Bronchial epithelial cell (primary cell): ENCODE measurements around the gene C4BPA. TPM values are rescaled to one million over a fixed set of nuclear protein-coding genes. Genes with fewer than 3 reads are reported as not detected.
A peak's percentile ranks its signal among the peaks of the same experiment; 100 is the strongest.

ENCODE experiments used
- DNase-seq: peaks from one replicate; pipeline ENCODE4 v3.0.0-alpha.2; 2010; ENCODE audit warnings: low read depth
- FAIRE-seq: peaks from 2 replicates; lab custom pipeline; 2011; peaks lifted over from hg19 to GRCh38; lab: Jason Lieb, UNC
- H3K27me3 ChIP-seq: 2 replicates; pipeline ENCODE4 v1.5.1; 2011; ENCODE audit warnings: low read length; ENCODE audit not compliant: control insufficient read depth, insufficient read depth
- H3K36me3 ChIP-seq: 2 replicates; pipeline ENCODE4 v1.5.1; 2011; ENCODE audit warnings: low read length; ENCODE audit not compliant: control insufficient read depth, insufficient read depth
- H3K4me3 ChIP-seq: 2 replicates; pipeline ENCODE4 v1.5.1; 2011; ENCODE audit warnings: mild to moderate bottlenecking, low read depth, low read length, control low read depth
- total RNA-seq: library from RNA; depleted of rRNA; stranded (reverse); fragments of >200 nt; gene quantifications from 2 replicates; pipeline ENCODE4 v1.2.1, GENCODE V29; 2014
- TF ChIP-seq, protein P1 (sequence below): IDR thresholded peaks from 2 replicates; pipeline ENCODE4 v1.5.1; 2011; ENCODE audit warnings: mild to moderate bottlenecking, moderate library complexity, low read length, control low read depth, inconsistent platforms; ENCODE audit not compliant: insufficient read depth, severe bottlenecking

Gene C4BPA
- total RNA-seq, 1 donor from 2014 or later: not detected

DNA sequence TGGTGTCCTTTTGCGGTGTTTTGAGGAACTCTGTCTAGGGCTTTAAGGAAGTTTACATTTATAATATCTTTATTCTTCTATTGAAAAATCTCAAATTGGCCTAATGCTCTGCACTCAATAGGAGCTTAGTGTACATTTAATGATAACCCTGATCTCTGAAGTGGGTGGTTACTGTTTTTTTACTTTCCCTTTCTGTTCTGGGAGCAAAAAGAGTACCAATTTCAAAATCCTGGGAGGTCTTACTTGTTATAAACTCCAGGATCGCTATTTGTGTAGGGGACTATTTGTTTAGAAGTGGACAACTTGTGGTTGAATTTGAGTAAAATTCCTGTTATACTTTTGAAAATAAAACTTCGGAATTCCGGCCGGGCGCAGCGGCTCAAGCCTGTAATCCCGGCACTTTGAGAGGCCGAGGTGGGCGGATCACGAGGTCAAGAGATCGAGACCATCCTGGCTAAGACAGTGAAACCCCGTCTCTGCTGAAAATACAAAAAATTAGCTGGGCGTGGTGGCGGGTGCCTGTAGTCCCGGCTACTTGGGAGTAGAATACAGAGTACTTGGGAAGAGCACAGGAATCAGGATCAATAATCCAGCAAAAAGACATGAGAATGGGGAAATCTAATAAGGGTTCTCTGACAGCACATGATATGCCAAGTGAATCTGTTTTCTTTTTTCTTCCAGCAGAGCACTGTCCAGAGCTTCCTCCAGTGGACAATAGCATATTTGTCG is 14.2 kb upstream of the C4BPA start:
- TF ChIP-seq, protein P1, sequence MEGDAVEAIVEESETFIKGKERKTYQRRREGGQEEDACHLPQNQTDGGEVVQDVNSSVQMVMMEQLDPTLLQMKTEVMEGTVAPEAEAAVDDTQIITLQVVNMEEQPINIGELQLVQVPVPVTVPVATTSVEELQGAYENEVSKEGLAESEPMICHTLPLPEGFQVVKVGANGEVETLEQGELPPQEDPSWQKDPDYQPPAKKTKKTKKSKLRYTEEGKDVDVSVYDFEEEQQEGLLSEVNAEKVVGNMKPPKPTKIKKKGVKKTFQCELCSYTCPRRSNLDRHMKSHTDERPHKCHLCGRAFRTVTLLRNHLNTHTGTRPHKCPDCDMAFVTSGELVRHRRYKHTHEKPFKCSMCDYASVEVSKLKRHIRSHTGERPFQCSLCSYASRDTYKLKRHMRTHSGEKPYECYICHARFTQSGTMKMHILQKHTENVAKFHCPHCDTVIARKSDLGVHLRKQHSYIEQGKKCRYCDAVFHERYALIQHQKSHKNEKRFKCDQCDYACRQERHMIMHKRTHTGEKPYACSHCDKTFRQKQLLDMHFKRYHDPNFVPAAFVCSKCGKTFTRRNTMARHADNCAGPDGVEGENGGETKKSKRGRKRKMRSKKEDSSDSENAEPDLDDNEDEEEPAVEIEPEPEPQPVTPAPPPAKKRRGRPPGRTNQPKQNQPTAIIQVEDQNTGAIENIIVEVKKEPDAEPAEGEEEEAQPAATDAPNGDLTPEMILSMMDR: no peak
- Histone ChIP-seq H3K36me3 (no peaks in the 10 kb centered on the region), H3K4me3 (no peak overlapping the region), H3K27me3 (no peaks in the 10 kb centered on the region)
- DNase-seq: no peak
- no peak for FAIRE-seq

DNA sequence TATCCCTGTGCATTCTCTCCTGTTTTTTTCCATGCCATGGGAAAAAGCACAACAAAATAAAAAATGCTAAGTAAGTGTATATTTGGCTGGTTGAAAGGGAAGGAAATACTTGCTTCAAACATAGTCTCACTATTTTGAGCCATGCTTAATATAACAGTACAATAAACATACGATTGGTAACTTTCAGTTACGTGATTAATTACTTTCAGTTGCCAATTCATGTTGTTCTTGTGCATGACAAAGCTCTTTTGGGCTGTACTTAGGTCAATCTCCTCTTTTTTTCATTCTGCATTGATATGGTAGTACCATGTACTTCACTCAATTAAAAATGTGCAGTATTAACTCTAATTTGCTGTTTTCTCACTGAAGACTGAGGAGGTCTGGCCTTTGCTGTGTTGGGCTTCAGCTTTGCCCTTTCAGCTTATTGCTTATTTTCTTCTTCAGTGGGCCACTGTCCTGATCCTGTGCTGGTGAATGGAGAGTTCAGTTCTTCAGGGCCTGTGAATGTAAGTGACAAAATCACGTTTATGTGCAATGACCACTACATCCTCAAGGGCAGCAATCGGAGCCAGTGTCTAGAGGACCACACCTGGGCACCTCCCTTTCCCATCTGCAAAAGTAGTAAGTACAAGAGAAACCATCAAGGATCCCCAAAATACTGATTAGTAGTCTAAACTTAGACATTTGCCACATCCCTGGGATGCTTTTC is 12.7 kb upstream of the C4BPA start:
- no peaks in the 10 kb centered on the region for H3K36me3 ChIP-seq
- TF ChIP-seq, protein P1: no peak
- no peak for DNase-seq
- FAIRE-seq: no peak
- no peaks in the 10 kb centered on the region for H3K27me3 ChIP-seq
- H3K4me3 ChIP-seq: no peak overlapping the region

DNA sequence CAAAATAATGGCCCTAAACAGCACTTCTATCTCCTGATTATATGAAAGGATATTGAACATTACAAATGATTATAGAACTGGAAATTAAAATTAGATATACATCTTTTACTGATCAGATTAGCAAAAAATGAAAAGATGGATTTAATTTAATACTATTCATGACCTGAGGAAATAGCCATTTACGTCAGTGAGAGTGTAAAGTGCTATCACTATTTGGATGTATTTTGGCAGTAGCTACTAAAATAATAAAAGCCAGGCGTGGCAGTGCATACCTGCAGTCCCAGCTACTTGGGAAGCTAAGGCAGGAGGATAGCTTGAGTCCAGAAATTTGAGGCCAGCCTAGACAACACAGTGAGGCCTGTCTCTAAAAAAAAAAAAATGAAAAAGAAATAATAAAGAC is 10.1 kb upstream of the C4BPA start:
- TF ChIP-seq, protein P1: no peak
- H3K4me3 ChIP-seq: no peak overlapping the region
- FAIRE-seq (no peak), DNase-seq (no peak)
- peaks cover 1% of the 10 kb centered on the region for H3K27me3 ChIP-seq
- no peaks in the 10 kb centered on the region for H3K36me3 ChIP-seq

DNA sequence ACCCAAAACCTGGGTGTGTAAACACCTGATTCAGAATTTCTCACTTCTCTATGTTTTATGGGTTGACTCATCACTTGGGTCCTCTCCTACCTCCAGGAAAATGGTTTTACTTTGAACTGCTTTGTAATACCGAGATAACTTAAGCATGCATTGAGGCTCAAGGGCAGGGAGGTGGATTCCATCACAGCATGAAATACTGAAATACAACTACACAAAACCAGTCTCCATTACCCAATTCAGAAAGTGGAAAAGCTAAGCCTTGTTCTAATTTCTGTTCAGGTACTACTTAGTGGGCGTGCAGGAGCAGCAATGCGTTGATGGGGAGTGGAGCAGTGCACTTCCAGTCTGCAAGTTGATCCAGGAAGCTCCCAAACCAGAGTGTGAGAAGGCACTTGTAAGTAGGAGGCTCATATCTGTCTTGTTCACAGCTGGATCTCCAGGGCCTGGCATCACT is 6.1 kb upstream of the C4BPA start:
- DNase-seq: peak; percentile 28
- H3K27me3 ChIP-seq: peaks cover 1% of the 10 kb centered on the region
- TF ChIP-seq, protein P1: no peak
- no peak overlapping the region for H3K4me3 ChIP-seq
- no peaks in the 10 kb centered on the region for H3K36me3 ChIP-seq
- FAIRE-seq: no peak

DNA sequence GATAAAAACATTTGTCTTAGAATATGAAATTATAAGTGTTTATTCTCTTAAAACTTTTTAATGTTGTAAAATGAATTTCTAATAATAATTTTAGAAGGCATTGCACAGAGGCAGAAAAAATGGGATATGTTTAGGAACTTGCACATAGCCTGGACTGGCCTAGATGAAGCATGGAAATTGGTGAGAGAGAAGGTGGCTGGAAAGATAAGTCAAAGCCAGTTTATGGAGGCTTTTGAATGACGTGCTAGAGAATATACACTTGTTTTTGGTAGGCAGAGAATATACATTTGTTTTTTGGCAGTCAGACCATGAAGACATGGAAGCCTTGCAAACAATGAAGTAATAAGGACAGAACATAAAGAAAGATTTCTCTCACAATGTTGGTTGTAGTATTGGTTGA is 2.3 kb upstream of the C4BPA start:
- FAIRE-seq: no peak
- TF ChIP-seq, protein P1: no peak
- Histone ChIP-seq H3K36me3 (no peaks in the 10 kb centered on the region), H3K4me3 (no peak overlapping the region), H3K27me3 (peaks cover 3% of the 10 kb centered on the region)
- no peak for DNase-seq
